Measurements from ENCODE around the gene PKDCC. TPM values are rescaled to one million over a fixed set of nuclear protein-coding genes. Genes with fewer than 3 reads are reported as not detected.

The PKDCC gene
- total and polyA plus RNA-seq, 2 of the 13 experiments (the other 11 are each of a cell fraction or from before 2014, with no cell fraction given): 52.6 to 58.8 TPM

DNA sequence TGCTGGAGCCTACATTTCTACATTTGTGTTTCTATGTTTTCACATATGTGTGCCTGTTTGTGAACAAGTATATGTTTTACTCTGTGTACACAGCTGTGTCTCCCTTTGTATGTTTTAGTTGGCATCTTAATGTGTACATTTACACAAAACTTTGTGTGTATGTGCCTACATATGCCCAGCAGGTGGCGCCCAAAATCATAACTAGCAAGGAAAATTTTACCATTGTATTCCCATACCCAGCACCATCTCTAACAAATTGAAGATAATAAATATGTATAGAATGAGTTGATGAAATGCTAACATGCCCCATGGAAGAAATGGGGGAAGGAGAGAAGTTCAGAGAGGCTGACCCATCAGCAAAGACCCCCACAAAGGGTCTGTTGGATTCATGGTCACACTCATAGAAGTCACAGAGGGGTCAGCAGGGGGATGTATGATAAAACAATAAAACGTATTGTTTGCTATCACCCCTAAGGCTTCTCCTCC, 48.1 kb downstream of the PKDCC start (continued):
- TF ChIP-seq MZF1 (CRISPR knock-in tag; IDR thresholded peaks at IDR 0.05; ENCODE audit: borderline replicate concordance) (no peak), NFYC (CRISPR knock-in tag; IDR thresholded peaks at IDR 0.05) (0 out of 2 replicates have a peak, but pooled peaks have one; percentile 7), FOSL2 (CRISPR knock-in tag; IDR thresholded peaks at IDR 0.05) (0 out of 2 replicates have a peak, but pooled peaks have one; percentile 9), TARDBP (CRISPR knock-in tag; IDR thresholded peaks at IDR 0.05) (peak; percentile 68; the same call in 1 of the 2 replicates), ZNF225 (CRISPR knock-in tag; IDR thresholded peaks at IDR 0.05) (no peak), ZNF333 (CRISPR knock-in tag; IDR thresholded peaks at IDR 0.05; ENCODE audit: borderline replicate concordance) (no peak), MIXL1 (CRISPR knock-in tag; IDR thresholded peaks at IDR 0.05) (peak; percentile 82; the same call in 1 of the 2 replicates), ZNF33B (CRISPR knock-in tag; IDR thresholded peaks at IDR 0.05) (0 out of 2 replicates have a peak, but pooled peaks have one; percentile 61), HOXA5 (CRISPR knock-in tag; IDR thresholded peaks at IDR 0.05) (peak; percentile 68), GATAD2A (CRISPR knock-in tag; IDR thresholded peaks at IDR 0.05) (peak; percentile 82), BRD4 (CRISPR knock-in tag; IDR thresholded peaks at IDR 0.05) (0 out of 2 replicates have a peak, but pooled peaks have one; percentile 35), FOXC1 (CRISPR knock-in tag; IDR thresholded peaks at IDR 0.05; ENCODE audit: borderline replicate concordance) (no peak), ZBTB38 (CRISPR knock-in tag; IDR thresholded peaks at IDR 0.05) (peak; percentile 32; the same call in 1 of the 2 replicates), THAP11 (CRISPR knock-in tag; IDR thresholded peaks at IDR 0.05) (no peak)
- TF ChIP-seq, protein P1, sequence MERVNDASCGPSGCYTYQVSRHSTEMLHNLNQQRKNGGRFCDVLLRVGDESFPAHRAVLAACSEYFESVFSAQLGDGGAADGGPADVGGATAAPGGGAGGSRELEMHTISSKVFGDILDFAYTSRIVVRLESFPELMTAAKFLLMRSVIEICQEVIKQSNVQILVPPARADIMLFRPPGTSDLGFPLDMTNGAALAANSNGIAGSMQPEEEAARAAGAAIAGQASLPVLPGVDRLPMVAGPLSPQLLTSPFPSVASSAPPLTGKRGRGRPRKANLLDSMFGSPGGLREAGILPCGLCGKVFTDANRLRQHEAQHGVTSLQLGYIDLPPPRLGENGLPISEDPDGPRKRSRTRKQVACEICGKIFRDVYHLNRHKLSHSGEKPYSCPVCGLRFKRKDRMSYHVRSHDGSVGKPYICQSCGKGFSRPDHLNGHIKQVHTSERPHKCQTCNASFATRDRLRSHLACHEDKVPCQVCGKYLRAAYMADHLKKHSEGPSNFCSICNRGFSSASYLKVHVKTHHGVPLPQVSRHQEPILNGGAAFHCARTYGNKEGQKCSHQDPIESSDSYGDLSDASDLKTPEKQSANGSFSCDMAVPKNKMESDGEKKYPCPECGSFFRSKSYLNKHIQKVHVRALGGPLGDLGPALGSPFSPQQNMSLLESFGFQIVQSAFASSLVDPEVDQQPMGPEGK (CRISPR knock-in tag; IDR thresholded peaks at IDR 0.05): peak; percentile 46; the same call in 1 of the 2 replicates
- TF ChIP-seq, protein P2, sequence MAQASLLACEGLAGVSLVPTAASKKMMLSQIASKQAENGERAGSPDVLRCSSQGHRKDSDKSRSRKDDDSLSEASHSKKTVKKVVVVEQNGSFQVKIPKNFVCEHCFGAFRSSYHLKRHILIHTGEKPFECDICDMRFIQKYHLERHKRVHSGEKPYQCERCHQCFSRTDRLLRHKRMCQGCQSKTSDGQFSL (CRISPR knock-in tag; IDR thresholded peaks at IDR 0.05): no peak
- TF ChIP-seq, protein P3, sequence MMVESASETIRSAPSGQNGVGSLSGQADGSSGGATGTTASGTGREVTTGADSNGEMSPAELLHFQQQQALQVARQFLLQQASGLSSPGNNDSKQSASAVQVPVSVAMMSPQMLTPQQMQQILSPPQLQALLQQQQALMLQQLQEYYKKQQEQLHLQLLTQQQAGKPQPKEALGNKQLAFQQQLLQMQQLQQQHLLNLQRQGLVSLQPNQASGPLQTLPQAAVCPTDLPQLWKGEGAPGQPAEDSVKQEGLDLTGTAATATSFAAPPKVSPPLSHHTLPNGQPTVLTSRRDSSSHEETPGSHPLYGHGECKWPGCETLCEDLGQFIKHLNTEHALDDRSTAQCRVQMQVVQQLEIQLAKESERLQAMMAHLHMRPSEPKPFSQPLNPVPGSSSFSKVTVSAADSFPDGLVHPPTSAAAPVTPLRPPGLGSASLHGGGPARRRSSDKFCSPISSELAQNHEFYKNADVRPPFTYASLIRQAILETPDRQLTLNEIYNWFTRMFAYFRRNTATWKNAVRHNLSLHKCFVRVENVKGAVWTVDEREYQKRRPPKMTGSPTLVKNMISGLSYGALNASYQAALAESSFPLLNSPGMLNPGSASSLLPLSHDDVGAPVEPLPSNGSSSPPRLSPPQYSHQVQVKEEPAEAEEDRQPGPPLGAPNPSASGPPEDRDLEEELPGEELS (CRISPR knock-in tag; IDR thresholded peaks at IDR 0.05): peak; percentile 50
- TF ChIP-seq, protein P4, sequence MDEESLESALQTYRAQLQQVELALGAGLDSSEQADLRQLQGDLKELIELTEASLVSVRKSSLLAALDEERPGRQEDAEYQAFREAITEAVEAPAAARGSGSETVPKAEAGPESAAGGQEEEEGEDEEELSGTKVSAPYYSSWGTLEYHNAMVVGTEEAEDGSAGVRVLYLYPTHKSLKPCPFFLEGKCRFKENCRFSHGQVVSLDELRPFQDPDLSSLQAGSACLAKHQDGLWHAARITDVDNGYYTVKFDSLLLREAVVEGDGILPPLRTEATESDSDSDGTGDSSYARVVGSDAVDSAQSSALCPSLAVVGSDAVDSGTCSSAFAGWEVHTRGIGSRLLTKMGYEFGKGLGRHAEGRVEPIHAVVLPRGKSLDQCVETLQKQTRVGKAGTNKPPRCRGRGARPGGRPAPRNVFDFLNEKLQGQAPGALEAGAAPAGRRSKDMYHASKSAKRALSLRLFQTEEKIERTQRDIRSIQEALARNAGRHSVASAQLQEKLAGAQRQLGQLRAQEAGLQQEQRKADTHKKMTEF (CRISPR knock-in tag; IDR thresholded peaks at IDR 0.05): peak; percentile 63; the same call in 1 of the 2 replicates

All from HepG2 (cell line).